ENCODE data around the gene IQGAP3.

Gene IQGAP3

GRCh38 chr1:156586892-156587477 is 14.6 kb upstream of the IQGAP3 start:
- in situ Hi-C loops (cut with HindIII; ENCODE audit: low pct_ligation_motif_present, low sequenced_read_pairs) = no loop called here
- H3K27ac ChIP-seq = no peak overlapping the region
- no peaks in the 10 kb centered on the region for H3K36me3 ChIP-seq (replicated peaks)
- no peaks in the 10 kb centered on the region for H3K27me3 ChIP-seq (replicated peaks)
- TF ChIP-seq CTCF (IDR thresholded peaks at IDR 0.05; ENCODE audit: low read depth, low read length, missing control alignments) = no peak
- no peak for DNase-seq
- H3K4me3 ChIP-seq (ENCODE audit: low read depth, low read length) = no peak overlapping the region

GRCh38 chr1:156586323-156586722 is 14.0 kb upstream of the IQGAP3 start:
- Histone ChIP-seq H3K4me3 (ENCODE audit: low read depth, low read length) (no peak overlapping the region), H3K36me3 (replicated peaks) (no peaks in the 10 kb centered on the region), H3K27me3 (replicated peaks) (no peaks in the 10 kb centered on the region), H3K27ac (no peak overlapping the region)
- TF ChIP-seq CTCF (IDR thresholded peaks at IDR 0.05; ENCODE audit: low read depth, low read length, missing control alignments) = no peak
- in situ Hi-C loops (cut with HindIII; ENCODE audit: low pct_ligation_motif_present, low sequenced_read_pairs) = no loop called here
- DNase-seq = no peak

GRCh38 chr1:156584813-156585212 is 12.4 kb upstream of the IQGAP3 start:
- no peak for DNase-seq
- no peaks in the 10 kb centered on the region for H3K36me3 ChIP-seq (replicated peaks)
- in situ Hi-C loops (cut with HindIII; ENCODE audit: low pct_ligation_motif_present, low sequenced_read_pairs) = no loop called here
- no peaks in the 10 kb centered on the region for H3K27me3 ChIP-seq (replicated peaks)
- TF ChIP-seq CTCF (IDR thresholded peaks at IDR 0.05; ENCODE audit: low read depth, low read length, missing control alignments) = peak; percentile 61
- H3K4me3 ChIP-seq (ENCODE audit: low read depth, low read length) = no peak overlapping the region
- H3K27ac ChIP-seq = no peak overlapping the region

GRCh38 chr1:156583821-156584622 is 11.7 kb upstream of the IQGAP3 start:
- peak; percentile 82 for DNase-seq
- Histone ChIP-seq H3K27ac (no peak overlapping the region), H3K27me3 (replicated peaks) (no peaks in the 10 kb centered on the region), H3K4me3 (ENCODE audit: low read depth, low read length) (no peak overlapping the region), H3K36me3 (replicated peaks) (no peaks in the 10 kb centered on the region)
- in situ Hi-C loops (cut with HindIII; ENCODE audit: low pct_ligation_motif_present, low sequenced_read_pairs) = no loop called here
- TF ChIP-seq CTCF (IDR thresholded peaks at IDR 0.05; ENCODE audit: low read depth, low read length, missing control alignments) = peak; percentile 90

GRCh38 chr1:156582388-156583017 is 10.1 kb upstream of the IQGAP3 start:
- TF ChIP-seq CTCF (IDR thresholded peaks at IDR 0.05; ENCODE audit: low read depth, low read length, missing control alignments) = no peak
- Histone ChIP-seq H3K36me3 (replicated peaks) (no peaks in the 10 kb centered on the region), H3K27me3 (replicated peaks) (no peaks in the 10 kb centered on the region), H3K27ac (no peak overlapping the region), H3K4me3 (ENCODE audit: low read depth, low read length) (no peak overlapping the region)
- in situ Hi-C loops (cut with HindIII; ENCODE audit: low pct_ligation_motif_present, low sequenced_read_pairs) = no loop called here
- DNase-seq = no peak

All from brain microvascular endothelial cell (primary cell).